Measurements from ENCODE around the gene CHKA. TPM values are rescaled to one million over a fixed set of nuclear protein-coding genes. Genes with fewer than 3 reads are reported as not detected.

CHKA gene
- total and polyA plus RNA-seq, 9 of the 15 experiments (the other 6 are each of a cell fraction or from before 2014, with no cell fraction given): 3.6 to 37.0 (median 30.2) TPM

DNA sequence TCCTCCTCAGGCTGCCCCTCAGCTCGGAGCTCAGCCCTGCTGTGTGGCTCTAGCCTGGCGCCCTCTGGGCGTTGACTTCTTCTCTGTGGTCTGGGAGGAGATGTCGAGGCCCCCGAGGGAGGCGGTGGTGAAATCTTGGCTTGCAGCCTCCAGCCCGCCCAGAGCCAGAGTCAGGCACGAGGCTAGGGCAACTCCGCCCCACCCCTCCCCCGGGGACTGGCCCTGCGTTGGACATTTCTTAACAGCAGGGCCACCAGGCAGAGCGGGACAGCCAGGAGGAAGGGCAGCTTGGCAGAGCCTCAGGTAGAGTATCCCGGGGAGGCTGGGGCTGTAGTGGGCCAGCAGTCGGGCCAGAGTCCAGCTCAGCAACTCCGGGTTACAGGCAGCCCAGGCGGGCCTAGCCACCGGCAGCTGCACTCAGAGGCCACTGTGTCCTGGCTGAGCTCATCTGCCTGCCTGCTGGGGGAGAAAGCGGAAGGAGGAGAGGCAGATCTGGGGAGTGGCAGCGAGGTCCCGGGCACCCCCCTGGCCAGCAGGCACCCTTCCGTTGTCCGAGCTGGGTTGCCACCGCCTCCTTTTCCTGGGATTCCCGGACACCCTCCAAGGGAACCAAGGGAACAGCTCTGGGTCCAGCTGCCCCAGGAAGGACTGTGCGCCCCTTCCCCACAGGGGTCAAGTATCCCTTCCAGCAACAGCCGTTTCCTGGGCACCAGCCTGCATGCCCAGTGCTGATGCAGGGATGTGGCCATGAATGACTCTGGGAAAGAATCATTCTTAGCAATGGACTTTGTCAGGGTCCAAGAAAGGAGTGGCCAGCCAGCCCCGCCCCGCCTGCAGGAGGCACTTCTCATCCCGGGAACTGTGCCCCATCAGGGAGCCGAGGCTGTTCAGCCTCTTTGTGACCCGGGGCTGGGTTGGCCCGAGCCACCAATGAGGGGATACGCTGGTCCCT, 110.8 kb downstream of the CHKA start, which contains the start of gene ALDH3B1 (continued):
- TF ChIP-seq, protein P1, sequence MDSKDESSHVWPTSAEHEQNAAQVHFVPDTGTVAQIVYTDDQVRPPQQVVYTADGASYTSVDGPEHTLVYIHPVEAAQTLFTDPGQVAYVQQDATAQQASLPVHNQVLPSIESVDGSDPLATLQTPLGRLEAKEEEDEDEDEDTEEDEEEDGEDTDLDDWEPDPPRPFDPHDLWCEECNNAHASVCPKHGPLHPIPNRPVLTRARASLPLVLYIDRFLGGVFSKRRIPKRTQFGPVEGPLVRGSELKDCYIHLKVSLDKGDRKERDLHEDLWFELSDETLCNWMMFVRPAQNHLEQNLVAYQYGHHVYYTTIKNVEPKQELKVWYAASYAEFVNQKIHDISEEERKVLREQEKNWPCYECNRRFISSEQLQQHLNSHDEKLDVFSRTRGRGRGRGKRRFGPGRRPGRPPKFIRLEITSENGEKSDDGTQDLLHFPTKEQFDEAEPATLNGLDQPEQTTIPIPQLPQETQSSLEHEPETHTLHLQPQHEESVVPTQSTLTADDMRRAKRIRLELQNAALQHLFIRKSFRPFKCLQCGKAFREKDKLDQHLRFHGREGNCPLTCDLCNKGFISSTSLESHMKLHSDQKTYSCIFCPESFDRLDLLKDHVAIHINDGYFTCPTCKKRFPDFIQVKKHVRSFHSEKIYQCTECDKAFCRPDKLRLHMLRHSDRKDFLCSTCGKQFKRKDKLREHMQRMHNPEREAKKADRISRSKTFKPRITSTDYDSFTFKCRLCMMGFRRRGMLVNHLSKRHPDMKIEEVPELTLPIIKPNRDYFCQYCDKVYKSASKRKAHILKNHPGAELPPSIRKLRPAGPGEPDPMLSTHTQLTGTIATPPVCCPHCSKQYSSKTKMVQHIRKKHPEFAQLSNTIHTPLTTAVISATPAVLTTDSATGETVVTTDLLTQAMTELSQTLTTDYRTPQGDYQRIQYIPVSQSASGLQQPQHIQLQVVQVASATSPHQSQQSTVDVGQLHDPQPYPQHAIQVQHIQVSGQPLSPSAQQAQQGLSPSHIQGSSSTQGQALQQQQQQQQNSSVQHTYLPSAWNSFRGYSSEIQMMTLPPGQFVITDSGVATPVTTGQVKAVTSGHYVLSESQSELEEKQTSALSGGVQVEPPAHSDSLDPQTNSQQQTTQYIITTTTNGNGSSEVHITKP (IDR thresholded peaks at IDR 0.05; ENCODE audit: partially characterized antibody): peak; percentile 26
- TF ChIP-seq ZNF253 (CRISPR knock-in tag; conservative IDR thresholded peaks at IDR 0.05) (no peak), ILK (tag; IDR thresholded peaks at IDR 0.05; ENCODE audit: borderline replicate concordance, low read depth) (no peak), TCF3 (CRISPR knock-in tag; IDR thresholded peaks at IDR 0.05) (no peak), NR1H2 (CRISPR knock-in tag; IDR thresholded peaks at IDR 0.05) (no peak), MYC (IDR thresholded peaks at IDR 0.05; ENCODE audit: low read depth, low read length) (peak; percentile 64; the same call in 1 of the 2 replicates), MYC (CRISPR knock-in tag; IDR thresholded peaks at IDR 0.05; ENCODE audit: borderline replicate concordance, low read depth) (no peak), THRAP3 (IDR thresholded peaks at IDR 0.05; ENCODE audit: borderline replicate concordance) (no peak), SRSF9 (IDR thresholded peaks at IDR 0.05; ENCODE audit: borderline replicate concordance, low read depth, low read length) (no peak), PHB2 (IDR thresholded peaks at IDR 0.05; ENCODE audit: low read depth) (no peak), RAD21 (CRISPR knock-in tag; conservative IDR thresholded peaks at IDR 0.05 in 1 of 2, IDR thresholded peaks at IDR 0.05 in 1 of 2) (no peak), FOS (IDR thresholded peaks at IDR 0.05; ENCODE audit: extremely low read depth, insufficient read length) (no peak), ARNT (IDR thresholded peaks at IDR 0.05) (no peak), HNRNPK (IDR thresholded peaks at IDR 0.05; ENCODE audit: low read depth, low read length, poor library complexity, severe bottlenecking) (no peak), ETS2 (tag; IDR thresholded peaks at IDR 0.05; ENCODE audit: borderline replicate concordance, poor library complexity, severe bottlenecking) (no peak), LCOR (CRISPR knock-in tag; IDR thresholded peaks at IDR 0.05) (0 out of 2 replicates have a peak, but pooled peaks have one; percentile 8), MXI1 (IDR thresholded peaks at IDR 0.05; ENCODE audit: low read depth, low read length) (no peak)
- TF ChIP-seq, protein P2, sequence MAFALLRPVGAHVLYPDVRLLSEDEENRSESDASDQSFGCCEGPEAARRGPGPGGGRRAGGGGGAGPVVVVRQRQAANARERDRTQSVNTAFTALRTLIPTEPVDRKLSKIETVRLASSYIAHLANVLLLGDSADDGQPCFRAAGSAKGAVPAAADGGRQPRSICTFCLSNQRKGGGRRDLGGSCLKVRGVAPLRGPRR (CRISPR knock-in tag; IDR thresholded peaks at IDR 0.05): no peak
- TF ChIP-seq, protein P3, sequence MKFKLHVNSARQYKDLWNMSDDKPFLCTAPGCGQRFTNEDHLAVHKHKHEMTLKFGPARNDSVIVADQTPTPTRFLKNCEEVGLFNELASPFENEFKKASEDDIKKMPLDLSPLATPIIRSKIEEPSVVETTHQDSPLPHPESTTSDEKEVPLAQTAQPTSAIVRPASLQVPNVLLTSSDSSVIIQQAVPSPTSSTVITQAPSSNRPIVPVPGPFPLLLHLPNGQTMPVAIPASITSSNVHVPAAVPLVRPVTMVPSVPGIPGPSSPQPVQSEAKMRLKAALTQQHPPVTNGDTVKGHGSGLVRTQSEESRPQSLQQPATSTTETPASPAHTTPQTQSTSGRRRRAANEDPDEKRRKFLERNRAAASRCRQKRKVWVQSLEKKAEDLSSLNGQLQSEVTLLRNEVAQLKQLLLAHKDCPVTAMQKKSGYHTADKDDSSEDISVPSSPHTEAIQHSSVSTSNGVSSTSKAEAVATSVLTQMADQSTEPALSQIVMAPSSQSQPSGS (CRISPR knock-in tag; IDR thresholded peaks at IDR 0.05): no peak
- TF ChIP-seq, protein P4, sequence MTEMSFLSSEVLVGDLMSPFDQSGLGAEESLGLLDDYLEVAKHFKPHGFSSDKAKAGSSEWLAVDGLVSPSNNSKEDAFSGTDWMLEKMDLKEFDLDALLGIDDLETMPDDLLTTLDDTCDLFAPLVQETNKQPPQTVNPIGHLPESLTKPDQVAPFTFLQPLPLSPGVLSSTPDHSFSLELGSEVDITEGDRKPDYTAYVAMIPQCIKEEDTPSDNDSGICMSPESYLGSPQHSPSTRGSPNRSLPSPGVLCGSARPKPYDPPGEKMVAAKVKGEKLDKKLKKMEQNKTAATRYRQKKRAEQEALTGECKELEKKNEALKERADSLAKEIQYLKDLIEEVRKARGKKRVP (CRISPR knock-in tag; IDR thresholded peaks at IDR 0.05): no peak
